HCT116 (cell line): ENCODE data around the gene PAEP.

Source experiments
- CEBPB ChIP-seq: IDR thresholded peaks from 2 replicates; pipeline ENCODE4 v1.6.1; 2012; ENCODE audit warnings: low read depth
- EZH2 ChIP-seq: fragments of 200-600 bp; sonication (generic); IDR thresholded peaks from 2 replicates; pipeline ENCODE4 v1.6.1; 2017; ENCODE audit warnings: antibody characterized with exemption, mixed run types
- EZH2phosphoT487 ChIP-seq: fragments of 200-600 bp; IDR thresholded peaks from 2 replicates; pipeline ENCODE4 v1.6.1; 2018; ENCODE audit warnings: antibody characterized with exemption, borderline replicate concordance
- JUND ChIP-seq: IDR thresholded peaks from 2 replicates; pipeline ENCODE4 v1.6.1; 2012
- ZFX ChIP-seq: fragments of 450-650 bp; IDR thresholded peaks from 2 replicates; pipeline ENCODE4 v1.6.1; 2017
- TF ChIP-seq, protein P1 (sequence below), 3 experiments: fragments of 200-600 bp in 1 of 3; sonication (generic) in 1 of 3; IDR thresholded peaks in 2 of 3; conservative IDR thresholded peaks in 1 of 3; 2 replicates each; pipeline ENCODE4 v1.5.1; 2012 to 2017; ENCODE audit warnings: low read depth in 2 of 3, low read length in 2 of 3, antibody characterized with exemption in 1 of 3, borderline replicate concordance in 1 of 3, control low read depth in 1 of 3, mild to moderate bottlenecking in 1 of 3, mixed read lengths in 1 of 3, mixed run types in 1 of 3, moderate library complexity in 1 of 3; ENCODE audit not compliant: insufficient read depth in 1 of 3
- TF ChIP-seq, protein P2 (sequence below): IDR thresholded peaks from 2 replicates; pipeline ENCODE4 v1.6.1; 2012

DNA sequence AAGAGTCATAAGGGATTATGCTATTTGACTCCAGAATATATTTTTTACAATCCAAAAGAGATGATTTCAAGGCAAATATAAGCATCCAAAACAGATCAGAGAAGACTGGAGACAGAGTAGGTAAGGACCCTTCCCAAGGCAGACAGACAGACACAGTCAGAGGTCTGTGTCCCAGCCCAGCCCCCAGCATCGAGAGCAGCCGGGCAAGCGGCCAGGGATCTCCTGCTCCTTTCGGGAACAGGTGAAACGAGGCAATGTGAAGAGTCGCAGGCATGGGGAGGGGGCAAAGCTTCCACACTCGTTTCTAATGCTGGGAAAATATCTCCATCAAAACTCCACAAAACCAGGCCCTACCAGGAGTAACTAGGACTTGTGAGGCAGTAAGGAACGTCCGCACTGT, 5.8 kb downstream of the PAEP start:
- TF ChIP-seq EZH2phosphoT487 (no peak), ZFX (no peak), JUND (no peak), CEBPB (no peak), EZH2 (no peak)
- TF ChIP-seq, protein P1, sequence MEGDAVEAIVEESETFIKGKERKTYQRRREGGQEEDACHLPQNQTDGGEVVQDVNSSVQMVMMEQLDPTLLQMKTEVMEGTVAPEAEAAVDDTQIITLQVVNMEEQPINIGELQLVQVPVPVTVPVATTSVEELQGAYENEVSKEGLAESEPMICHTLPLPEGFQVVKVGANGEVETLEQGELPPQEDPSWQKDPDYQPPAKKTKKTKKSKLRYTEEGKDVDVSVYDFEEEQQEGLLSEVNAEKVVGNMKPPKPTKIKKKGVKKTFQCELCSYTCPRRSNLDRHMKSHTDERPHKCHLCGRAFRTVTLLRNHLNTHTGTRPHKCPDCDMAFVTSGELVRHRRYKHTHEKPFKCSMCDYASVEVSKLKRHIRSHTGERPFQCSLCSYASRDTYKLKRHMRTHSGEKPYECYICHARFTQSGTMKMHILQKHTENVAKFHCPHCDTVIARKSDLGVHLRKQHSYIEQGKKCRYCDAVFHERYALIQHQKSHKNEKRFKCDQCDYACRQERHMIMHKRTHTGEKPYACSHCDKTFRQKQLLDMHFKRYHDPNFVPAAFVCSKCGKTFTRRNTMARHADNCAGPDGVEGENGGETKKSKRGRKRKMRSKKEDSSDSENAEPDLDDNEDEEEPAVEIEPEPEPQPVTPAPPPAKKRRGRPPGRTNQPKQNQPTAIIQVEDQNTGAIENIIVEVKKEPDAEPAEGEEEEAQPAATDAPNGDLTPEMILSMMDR (IDR thresholded peaks at IDR 0.05 in 2 of 3, conservative IDR thresholded peaks at IDR 0.05 in 1 of 3; ENCODE audit: borderline replicate concordance in 1 of 3, insufficient read depth in 1 of 3, low read depth in 2 of 3, low read length in 2 of 3), result no peak
- TF ChIP-seq, protein P2, sequence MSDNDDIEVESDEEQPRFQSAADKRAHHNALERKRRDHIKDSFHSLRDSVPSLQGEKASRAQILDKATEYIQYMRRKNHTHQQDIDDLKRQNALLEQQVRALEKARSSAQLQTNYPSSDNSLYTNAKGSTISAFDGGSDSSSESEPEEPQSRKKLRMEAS, result no peak
